Measurements from ENCODE around the gene SPATA31D3. TPM values are rescaled to one million over a fixed set of nuclear protein-coding genes. Genes with fewer than 3 reads are reported as not detected.

SPATA31D3 gene
- total RNA-seq, 1 experiment from 2014 or later, result not detected

- no peak overlapping the region for H3K4me3 ChIP-seq (ENCODE audit: low read depth in 2 of 2, low read length in 2 of 2)
- CTCF ChIA-PET, result no interaction called here
- BruUV-seq (replicated peaks), result no TSS peak
- ATAC-seq (no peak), DNase-seq (ENCODE audit: low read depth, low spot score) (no peak)
- no peaks in the 10 kb centered on the region for H3K9me3 ChIP-seq (ENCODE audit: control insufficient read depth, insufficient read depth, low read depth, low read length)
- in situ Hi-C loops (cut with HindIII; ENCODE audit: low pct_unique_long_range_greater_than_20kb, low sequenced_read_pairs), result no loop called here
- intact Hi-C loops (cut with micrococcal nuclease; ENCODE audit: unreplicated experiment), result no loop called here
- no peak overlapping the region for H3K27ac ChIP-seq (ENCODE audit: low read length)
- no peaks in the 10 kb centered on the region for H3K4me1 ChIP-seq (ENCODE audit: control insufficient read depth, insufficient read depth, low read length)
- TF ChIP-seq CTCF (IDR thresholded peaks at IDR 0.05) (no peak), POLR2AphosphoS5 (IDR thresholded peaks at IDR 0.05; ENCODE audit: low read depth, low read length) (no peak), REST (IDR thresholded peaks at IDR 0.05; ENCODE audit: insufficient read depth in 1 of 2, low read depth in 2 of 2, low read length in 1 of 2) (no peak), TCF7L2 (IDR thresholded peaks at IDR 0.05; ENCODE audit: low read depth, low read length) (no peak), SIN3A (IDR thresholded peaks at IDR 0.05; ENCODE audit: borderline replicate concordance, insufficient read depth, low read depth, low read length) (no peak)
- POLR2A ChIA-PET, result no interaction called here
- no peaks in the 10 kb centered on the region for H3K27me3 ChIP-seq (ENCODE audit: control insufficient read depth, insufficient read depth, low read length)
- no peaks in the 10 kb centered on the region for H3K36me3 ChIP-seq (ENCODE audit: control insufficient read depth, insufficient read depth, low read length)
Observed at GRCh38 chr9:81979196-81979595, 35.9 kb downstream of the SPATA31D3 start.

GRCh38 chr9:81980568-81980967 is 37.3 kb downstream of the SPATA31D3 start:
- no peak for DNase-seq (ENCODE audit: low read depth, low spot score)
- no peaks in the 10 kb centered on the region for H3K36me3 ChIP-seq (ENCODE audit: control insufficient read depth, insufficient read depth, low read length)
- CTCF ChIA-PET, result no interaction called here
- H3K9me3 ChIP-seq (ENCODE audit: control insufficient read depth, insufficient read depth, low read depth, low read length), result no peaks in the 10 kb centered on the region
- TF ChIP-seq CTCF (IDR thresholded peaks at IDR 0.05) (no peak), SIN3A (IDR thresholded peaks at IDR 0.05; ENCODE audit: borderline replicate concordance, insufficient read depth, low read depth, low read length) (no peak), REST (IDR thresholded peaks at IDR 0.05; ENCODE audit: insufficient read depth in 1 of 2, low read depth in 2 of 2, low read length in 1 of 2) (no peak), POLR2AphosphoS5 (IDR thresholded peaks at IDR 0.05; ENCODE audit: low read depth, low read length) (no peak), TCF7L2 (IDR thresholded peaks at IDR 0.05; ENCODE audit: low read depth, low read length) (no peak)
- BruUV-seq (replicated peaks), result no TSS peak
- in situ Hi-C loops (cut with HindIII; ENCODE audit: low pct_unique_long_range_greater_than_20kb, low sequenced_read_pairs) (no loop called here), intact Hi-C loops (cut with micrococcal nuclease; ENCODE audit: unreplicated experiment) (loop anchor here (10.0 kb wide), 1 partner anchor 296 kb away; the partner anchor contains the start of gene TLE1)
- no peaks in the 10 kb centered on the region for H3K4me1 ChIP-seq (ENCODE audit: control insufficient read depth, insufficient read depth, low read length)
- ATAC-seq, result no peak
- no peak overlapping the region for H3K27ac ChIP-seq (ENCODE audit: low read length)
- POLR2A ChIA-PET, result no interaction called here
- no peak overlapping the region for H3K4me3 ChIP-seq (ENCODE audit: low read depth in 2 of 2, low read length in 2 of 2)
- no peaks in the 10 kb centered on the region for H3K27me3 ChIP-seq (ENCODE audit: control insufficient read depth, insufficient read depth, low read length)
